NCI-H1105 treated with DMSO at 0.1 percent for 48 hours (cell line): ENCODE results near the gene PDE8A.

Experiments used
- DNase-seq: peaks from one replicate; lab custom pipeline; 2025; lab: John Stamatoyannopoulos, UW

The PDE8A gene

GRCh38 chr15:85034276-85034675 is 52.6 kb downstream of the PDE8A start:
- DNase-seq: no peak

DNA sequence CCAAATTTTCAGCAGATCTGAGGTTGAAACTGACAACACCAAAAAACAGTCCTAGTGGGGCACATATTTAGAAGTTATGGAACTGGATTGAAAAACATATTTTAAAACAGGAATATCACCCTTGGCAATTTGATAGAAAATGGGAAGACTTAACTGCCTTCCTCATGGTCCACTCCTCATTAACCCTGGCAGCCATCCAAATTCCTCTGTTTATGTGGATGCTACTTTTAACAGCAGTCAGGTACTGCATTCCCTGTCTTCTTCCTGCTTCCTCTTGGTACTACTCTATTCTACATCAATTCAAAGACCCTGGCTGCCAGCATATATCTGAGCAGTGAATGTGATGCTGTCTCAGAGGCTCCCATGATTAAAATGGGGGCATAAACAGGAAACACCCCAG is 54.3 kb downstream of the PDE8A start:
- no peak for DNase-seq

GRCh38 chr15:85036716-85037115 is 55.1 kb downstream of the PDE8A start:
- no peak for DNase-seq

DNA sequence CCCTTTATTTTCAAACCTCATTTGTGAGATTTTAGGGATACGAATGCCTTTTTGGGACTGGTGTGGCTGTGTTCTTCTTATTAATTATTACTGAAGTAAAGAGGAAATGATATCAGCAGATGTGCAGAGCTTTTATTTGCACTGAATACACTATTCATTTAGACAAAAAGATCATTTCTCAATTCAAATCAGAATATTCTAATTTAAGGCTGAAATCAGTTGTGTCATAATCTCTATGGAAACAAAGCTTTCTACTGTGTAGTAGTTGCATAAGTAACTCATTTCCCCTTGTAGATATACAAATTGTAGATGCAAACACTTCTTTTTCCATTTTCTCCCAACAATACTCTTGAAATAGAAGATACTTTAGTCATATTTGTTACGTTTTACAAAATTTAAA is 56.0 kb downstream of the PDE8A start:
- no peak for DNase-seq

GRCh38 chr15:85041230-85041629 is 59.6 kb downstream of the PDE8A start:
- DNase-seq: no peak

DNA sequence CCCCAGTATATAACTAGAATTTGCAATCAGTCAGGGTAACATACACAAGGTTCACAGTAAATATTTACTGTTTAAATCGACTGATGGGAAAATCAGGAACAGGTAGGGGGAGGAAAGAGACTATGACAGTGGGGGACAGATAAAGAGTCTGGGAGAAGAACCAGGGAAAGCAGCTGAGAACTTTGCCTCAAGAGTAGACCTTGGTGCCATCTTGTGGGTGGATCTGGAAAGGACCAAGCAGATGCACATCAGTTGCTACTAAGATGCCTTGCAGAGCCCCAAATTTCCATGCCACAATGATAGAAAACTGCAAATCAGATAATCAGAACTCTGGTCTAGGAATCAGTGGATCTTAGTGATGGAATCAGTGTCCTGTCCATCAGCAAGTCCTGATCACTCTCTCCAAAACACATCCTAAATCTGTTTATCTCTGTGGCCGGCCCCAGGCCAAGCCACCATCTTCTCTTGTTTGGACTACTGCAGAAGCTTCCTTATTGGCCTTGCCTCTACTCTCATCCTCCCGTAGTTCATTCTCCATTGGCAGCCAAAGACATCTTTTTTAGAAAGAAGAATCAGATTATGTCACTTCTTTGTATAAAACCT is 62.7 kb downstream of the PDE8A start:
- peak; percentile 2 for DNase-seq

DNA sequence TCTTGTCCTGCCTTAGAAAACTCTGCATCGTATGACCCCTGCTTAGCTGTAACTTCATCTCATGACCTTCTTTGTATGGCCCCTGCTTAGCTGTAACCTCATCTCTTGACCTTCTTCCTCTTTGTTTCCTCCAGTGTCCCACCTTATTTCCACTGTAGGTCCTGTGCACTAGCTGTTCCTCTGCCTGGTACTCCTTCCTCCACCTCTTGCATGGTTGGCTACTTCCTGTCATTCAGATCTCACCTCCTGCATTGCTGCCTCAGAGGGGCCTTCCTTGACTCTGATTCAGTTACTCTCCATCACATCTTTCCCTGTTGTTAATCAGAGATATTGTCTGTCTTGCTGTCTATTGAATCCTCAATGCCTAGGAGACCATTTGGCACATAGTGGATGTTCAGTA is 63.2 kb downstream of the PDE8A start:
- no peak for DNase-seq

DNA sequence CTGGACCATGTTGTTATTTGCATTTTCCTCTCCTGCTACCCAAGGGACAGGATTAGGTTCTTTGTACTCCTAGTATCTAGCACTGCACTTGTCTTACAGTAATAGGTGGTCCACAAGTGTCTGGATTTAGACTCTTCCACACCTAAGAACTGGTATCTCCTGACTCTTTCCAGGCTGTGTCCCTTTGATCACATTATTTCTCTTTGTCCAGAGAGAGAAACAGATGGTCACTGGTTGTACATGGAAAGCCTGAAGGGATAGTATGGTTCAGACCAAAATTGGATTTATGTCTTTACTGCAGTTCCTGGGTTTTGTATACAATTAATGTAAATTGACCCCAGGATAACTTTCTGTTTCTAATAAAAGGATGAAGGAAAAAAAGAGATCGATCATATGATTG is 64.0 kb downstream of the PDE8A start:
- no peak for DNase-seq

DNA sequence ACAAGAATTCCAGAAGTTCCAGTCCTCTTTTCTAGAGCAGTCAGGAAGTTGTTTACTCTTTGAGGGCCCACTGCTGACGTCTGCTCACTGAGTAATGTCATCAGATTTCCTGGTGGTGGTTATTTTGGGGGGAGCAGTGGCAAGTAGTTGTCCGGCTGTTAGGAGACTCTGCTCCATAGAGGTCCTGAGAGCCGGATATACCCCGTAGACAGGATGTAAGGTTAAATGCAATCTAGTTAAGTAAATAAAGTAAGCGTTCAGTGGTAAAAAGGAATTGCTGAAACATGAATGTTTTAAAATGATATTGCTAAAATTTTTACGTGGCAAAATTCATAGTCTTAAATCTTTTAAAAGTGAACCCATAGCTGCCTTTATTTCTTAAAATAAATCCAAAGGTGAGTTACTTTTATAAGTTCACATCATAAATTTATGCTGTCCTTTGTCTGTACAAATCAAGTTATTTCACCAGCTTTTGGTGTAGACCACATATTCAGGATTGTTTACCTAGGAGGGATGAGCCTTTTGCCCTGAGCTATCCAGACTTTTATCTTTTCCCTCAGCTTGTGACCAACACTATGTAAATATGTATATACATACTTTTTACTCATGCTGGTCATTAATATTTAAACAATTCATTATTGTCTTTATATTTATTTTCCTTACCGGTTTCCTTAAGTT is 65.8 kb downstream of the PDE8A start:
- DNase-seq: no peak

- no peak for DNase-seq
Observed at GRCh38 chr15:85048430-85048829, 66.8 kb downstream of the PDE8A start.

GRCh38 chr15:85049805-85050204 is 68.1 kb downstream of the PDE8A start:
- no peak for DNase-seq

- no peak for DNase-seq
Observed at GRCh38 chr15:85059734-85060133, 78.1 kb downstream of the PDE8A start.

- DNase-seq: no peak
Observed at GRCh38 chr15:85062560-85062959, 80.9 kb downstream of the PDE8A start.

- DNase-seq: no peak
Observed at GRCh38 chr15:85063088-85063487, 81.4 kb downstream of the PDE8A start.

DNA sequence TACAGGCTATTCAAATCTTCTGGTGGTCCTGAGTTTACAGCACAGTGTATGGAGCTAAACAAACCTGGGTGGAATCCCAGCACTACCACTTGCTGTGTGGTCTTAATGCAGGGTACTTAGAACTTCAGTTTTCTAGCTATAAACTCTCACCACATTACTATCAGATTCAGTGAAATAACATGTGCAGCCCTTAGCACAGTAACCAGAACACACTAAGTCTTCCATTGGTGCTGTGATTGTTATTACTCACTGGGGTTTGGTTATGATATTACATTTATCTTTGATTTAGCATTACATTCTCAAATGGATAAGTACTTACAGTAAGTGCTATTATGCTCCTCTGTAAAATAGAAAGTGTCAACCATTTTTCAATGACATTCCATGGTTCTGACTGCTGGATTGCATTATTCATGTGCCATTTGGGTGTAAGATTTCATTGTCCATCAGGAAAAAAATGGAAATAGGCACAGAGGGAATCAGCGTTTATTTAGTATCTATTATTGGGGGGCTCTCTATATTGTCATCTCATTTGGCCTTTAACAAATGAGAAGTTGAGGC is 81.9 kb downstream of the PDE8A start:
- DNase-seq: no peak

DNA sequence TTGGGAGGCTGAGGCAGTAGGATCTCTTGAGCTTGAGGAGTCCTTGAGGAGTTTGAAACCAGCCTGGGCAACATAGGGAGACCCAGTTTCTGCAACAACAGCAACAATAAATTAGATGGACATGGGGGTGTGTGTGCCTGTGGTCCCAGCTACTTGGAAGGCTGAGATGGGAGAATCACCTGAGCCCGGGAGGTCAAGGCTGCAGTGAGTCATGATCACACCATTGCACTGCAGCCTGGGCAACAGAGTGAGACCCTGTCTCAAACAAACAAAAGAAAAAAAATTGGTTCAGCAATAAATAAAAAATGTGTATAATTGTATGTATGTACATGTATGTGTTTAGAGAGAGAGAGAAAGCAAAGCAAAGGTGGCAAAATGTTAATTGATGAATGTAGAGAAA is 83.1 kb downstream of the PDE8A start:
- DNase-seq: no peak

DNA sequence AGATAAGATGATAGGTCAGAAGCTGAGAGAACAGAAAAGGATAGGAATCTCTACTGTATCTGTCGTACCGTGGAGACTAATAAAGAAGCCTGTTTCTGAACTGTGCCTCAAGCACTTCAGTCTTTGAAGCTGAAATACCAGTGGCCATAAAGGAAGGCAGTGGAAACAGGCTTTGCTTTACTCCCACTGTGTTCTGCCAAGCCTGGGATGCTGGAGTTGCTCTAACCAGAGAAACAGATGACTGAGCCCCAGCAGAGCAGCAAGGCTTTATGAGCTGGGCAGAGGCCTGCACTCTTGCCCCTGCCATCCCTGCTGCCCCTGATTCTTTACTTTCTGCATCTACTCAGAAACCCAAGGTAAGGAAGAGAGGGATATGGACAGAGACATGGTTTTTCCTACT is 89.4 kb downstream of the PDE8A start:
- DNase-seq: no peak

DNA sequence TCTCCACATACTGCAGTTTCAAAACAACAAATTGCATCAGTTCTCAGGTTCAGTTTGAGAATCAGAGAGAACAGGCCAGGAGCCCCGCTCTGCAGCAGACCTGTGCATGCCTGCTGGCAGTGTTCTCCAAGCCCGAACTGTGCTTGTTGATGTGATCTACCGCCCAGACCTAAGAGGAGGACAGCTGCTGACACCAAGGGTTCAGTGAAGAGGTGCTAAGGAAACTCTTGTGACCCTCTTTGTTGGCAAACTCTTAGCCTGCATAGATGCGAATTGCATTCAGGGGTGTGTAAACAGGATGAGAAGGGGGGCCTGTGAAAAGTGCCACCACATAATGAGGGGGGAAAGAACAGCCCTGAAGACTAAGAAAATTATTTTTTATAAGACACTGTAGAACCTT is 89.8 kb downstream of the PDE8A start:
- DNase-seq: no peak

DNA sequence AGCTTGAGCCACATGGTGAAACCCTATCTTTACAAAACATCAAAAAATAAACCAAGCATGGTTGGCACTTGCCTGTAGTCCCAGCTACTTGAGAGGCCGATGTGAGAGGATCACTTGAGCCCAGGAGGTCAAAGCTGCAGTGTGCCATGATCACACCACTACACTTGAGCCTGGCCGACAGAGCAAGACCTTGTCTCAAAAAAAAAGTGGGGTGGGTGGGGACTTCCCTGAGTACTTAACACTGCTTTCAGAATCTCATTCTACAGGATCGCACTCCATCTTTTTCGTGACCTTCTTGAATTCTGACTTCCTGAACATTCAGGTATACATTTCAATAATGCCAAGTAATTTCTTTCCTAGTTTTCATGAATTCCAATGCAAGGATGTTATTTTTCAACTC is 91.3 kb downstream of the PDE8A start:
- DNase-seq: no peak

DNA sequence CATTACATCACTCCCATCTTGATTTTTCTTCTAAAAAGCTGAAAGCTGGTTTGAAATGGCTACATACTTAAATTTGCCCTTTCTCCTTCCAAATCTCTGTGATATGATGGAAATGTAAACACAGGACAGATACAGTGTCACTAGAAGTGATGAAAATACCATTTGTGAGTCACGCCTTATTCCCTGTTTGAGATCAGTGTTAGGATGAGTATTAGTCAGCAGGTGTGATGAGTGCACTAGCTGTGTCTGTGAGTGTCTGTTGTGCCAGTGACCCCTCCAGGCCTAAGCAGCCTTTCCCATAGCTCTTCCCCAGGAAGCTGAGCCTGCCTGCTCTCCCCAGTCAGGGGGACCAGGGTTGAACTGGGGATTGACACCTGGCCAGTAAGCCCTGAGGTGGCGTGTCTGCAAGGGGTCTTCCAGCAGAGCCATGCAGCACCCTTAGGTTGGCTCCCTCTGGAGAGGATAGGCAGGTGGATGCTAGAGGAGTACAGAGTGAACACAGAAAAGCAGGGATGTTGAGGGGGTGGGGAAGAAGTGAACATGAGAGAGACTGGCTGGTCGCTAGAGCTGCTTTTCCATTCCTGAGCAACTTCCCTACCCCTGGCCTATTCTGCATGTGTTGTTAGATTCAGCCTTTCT is 92.0 kb downstream of the PDE8A start:
- no peak for DNase-seq

DNA sequence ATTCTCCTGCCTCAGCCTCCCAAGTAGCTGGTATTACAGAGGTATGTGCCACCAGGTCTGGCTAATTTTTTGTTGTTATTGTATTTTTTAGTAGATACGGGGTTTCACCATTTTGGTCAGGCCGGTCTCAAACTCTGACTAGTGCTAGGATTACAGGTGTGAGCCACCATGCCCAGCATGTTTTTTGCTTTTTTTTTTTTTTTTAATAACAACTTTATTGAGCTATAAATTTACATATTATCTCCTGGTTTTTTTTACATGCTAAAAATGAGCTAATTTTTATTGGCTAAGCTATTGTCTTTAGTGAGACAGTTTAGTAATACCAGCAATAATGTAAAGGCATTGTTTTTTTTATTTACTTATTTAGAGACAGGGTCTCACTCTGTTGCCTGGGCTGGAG is 105.2 kb downstream of the PDE8A start:
- DNase-seq: no peak

DNA sequence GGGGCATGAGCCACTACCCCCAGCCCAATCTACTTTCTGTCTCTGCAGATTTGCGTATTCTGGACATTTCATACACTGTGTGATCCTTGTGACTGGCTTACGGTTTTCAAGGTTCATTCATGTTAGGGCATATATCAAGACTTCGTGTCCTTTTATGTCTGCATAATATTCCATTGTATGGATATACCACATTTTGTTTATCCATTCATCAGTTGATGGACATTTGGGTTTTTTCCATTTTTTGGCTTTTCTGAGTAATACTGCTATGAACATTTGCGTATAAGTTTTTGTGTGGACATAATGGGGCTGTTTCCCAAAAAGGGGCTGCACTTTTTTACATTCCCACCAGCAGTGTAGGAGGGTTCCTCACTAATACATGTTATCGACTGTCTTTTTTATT is 106.6 kb downstream of the PDE8A start:
- DNase-seq: no peak

- no peak for DNase-seq
Observed at GRCh38 chr15:85089929-85090597, 108.4 kb downstream of the PDE8A start.
